GM12874 (cell line): ENCODE measurements around the gene ZMIZ2.

Source experiments
- TF ChIP-seq, protein P1 (sequence below): IDR thresholded peaks from 2 replicates; pipeline ENCODE4 v1.5.1; 2011; ENCODE audit warnings: low read depth, mild to moderate bottlenecking, control low read depth, low read length, moderate library complexity; ENCODE audit not compliant: insufficient read depth

ZMIZ2 gene

DNA sequence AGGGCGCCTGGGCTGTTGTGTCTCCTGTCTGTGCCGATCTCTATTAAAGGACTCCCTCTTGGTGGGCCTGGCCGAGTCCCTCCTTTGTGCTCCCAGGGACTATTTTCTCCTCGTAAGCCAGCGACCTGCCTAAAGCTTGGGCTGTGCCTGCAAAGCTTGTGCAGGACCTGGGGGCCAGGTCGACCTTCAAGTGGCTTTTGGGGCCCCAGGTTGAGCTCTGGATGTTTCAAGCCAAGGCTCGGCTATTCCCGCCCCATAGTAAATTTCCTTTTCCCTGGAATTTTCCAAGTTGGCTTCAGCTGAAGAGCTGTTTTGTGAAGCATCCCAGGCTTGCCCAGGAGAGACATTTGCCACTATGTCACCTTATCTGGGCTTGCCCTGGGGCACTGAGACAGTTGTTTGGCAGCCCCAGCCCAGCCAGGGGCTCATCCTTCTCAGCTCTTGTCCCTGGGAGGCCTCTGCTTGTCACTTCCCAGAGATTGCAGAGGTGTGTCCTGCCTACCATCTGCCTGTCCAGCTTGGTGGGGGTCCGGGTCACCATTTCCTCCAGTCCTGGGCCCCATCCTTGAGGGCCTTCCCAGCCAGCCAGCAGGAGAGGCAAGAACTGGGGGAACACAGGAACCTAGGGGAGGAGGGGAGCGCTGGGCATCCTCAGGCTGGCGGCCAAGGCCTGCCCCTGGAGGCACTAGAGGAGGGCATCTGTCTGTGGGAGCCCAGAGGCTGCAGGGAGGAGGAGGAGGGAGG, 20.2 kb downstream of the ZMIZ2 start:
- TF ChIP-seq, protein P1, sequence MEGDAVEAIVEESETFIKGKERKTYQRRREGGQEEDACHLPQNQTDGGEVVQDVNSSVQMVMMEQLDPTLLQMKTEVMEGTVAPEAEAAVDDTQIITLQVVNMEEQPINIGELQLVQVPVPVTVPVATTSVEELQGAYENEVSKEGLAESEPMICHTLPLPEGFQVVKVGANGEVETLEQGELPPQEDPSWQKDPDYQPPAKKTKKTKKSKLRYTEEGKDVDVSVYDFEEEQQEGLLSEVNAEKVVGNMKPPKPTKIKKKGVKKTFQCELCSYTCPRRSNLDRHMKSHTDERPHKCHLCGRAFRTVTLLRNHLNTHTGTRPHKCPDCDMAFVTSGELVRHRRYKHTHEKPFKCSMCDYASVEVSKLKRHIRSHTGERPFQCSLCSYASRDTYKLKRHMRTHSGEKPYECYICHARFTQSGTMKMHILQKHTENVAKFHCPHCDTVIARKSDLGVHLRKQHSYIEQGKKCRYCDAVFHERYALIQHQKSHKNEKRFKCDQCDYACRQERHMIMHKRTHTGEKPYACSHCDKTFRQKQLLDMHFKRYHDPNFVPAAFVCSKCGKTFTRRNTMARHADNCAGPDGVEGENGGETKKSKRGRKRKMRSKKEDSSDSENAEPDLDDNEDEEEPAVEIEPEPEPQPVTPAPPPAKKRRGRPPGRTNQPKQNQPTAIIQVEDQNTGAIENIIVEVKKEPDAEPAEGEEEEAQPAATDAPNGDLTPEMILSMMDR, result no peak

DNA sequence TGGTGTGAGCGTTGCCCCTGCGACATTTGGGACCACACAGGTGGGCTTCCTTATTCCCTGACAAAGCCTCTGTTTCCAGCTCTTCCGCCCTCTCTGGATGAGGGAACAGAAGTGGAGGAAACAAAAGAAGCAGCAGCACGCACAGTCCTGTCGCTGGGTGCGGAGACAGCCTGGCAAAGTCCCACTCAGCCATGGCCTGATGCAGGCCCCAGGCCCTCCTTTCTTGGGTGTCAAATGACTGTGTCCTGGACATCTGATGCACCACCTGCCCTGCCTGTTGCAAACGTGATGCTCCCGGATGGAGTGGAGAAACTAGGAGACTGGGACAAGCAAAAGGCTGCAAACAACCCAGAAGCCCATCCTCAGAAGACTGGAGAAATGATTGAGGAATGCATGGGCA, 20.7 kb downstream of the ZMIZ2 start:
- TF ChIP-seq, protein P1, result no peak

DNA sequence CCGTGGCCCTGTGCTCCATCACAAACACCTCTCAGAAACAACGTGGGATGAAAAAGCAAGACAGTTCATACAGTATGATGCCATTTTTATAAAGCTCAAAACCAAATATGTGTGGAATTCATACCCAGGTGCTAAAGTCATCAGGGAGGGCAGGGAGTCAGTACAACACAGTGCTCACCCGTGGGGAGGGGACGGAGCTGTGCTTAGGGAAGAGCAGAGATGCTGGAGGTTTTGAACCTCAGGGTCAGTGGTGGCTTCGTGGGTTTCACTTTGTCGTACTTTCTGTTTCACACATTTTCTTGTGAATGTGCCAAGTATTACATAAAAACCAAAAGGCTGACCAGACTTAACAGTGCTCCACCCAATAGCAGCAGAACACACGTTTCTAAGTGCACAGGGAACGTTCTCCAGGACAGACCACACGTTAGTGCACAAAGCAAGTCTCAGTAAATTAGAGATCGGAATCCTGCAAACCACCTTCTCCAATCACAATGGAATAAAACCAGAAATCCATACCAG, 21.2 kb downstream of the ZMIZ2 start:
- TF ChIP-seq, protein P1, result no peak

DNA sequence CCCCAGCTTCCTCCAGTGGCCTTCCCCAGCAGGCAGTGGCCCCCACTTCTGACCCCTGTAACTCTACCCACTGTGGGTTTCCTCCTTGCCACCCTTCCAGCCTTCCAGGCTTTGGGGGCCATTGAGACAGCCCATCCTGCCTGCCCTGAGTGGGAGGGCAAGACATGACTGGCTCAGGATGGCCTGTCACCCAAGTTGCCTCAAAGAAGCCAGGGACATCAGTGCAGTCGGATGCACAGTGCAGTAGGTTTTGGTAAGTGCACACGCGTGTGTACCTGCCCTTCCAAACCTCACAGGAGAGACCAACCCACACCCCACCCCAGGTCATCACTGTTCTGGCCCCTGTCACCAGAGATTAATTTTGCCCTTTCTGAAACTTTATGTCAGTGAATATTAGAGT, 22.7 kb downstream of the ZMIZ2 start:
- TF ChIP-seq, protein P1, result no peak

DNA sequence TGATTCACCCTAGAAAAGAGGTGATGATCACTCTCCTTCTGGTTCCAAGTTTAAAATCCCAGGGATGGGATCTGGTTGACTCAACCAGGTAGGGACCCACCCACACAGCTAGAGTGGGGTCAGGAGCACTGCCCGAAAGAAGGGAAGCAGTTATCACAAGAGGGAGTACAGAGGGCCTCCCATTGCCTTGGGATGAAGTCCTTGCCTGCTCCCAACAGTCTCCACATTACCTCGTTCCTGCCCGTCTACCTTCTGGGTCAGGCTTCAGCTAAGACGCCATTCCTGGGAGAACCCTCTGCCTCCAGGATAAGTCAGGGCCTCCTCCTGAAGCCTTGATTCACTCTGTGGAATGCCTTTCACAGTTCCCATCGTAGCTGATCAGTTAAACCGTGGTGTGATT, 23.8 kb downstream of the ZMIZ2 start:
- TF ChIP-seq, protein P1, result no peak

GRCh38 chr7:44772867-44773266, 24.2 kb downstream of the ZMIZ2 start:
- TF ChIP-seq, protein P1, result no peak

- TF ChIP-seq, protein P1, result no peak
These were observed 26.9 kb downstream of the ZMIZ2 start for GRCh38 chr7:44775383-44776107.
